NB4 (cell line): ENCODE data around the gene OR1F1.

Experiments used
- DNase-seq: peaks from one replicate; pipeline ENCODE4 v3.0.0; 2010; ENCODE audit warnings: low read depth
- H3K4me3 ChIP-seq: one replicate; pipeline ENCODE4 v1.5.1; 2011; ENCODE audit warnings: mild to moderate bottlenecking, low read depth, low read length, moderate library complexity
- CTCF ChIP-seq: IDR thresholded peaks from one replicate; pipeline ENCODE4 v1.5.1; 2012; ENCODE audit warnings: low read depth, low read length
- MAX ChIP-seq: IDR thresholded peaks from 2 replicates; pipeline ENCODE4 v1.6.1; 2011; ENCODE audit warnings: low read depth, low read length
- MYC ChIP-seq: IDR thresholded peaks from 2 replicates; pipeline ENCODE4 v1.6.1; 2011; ENCODE audit warnings: low read depth, low read length
- POLR2A ChIP-seq: IDR thresholded peaks from 2 replicates; pipeline ENCODE4 v1.6.1; 2011; ENCODE audit warnings: mild to moderate bottlenecking; ENCODE audit not compliant: insufficient read length; ENCODE audit errors: extremely low read depth

The OR1F1 gene

GRCh38 chr16:3149630-3150345 is 38.2 kb upstream of the OR1F1 start:
- TF ChIP-seq POLR2A (no peak), MAX (no peak; the same call in 1 of the 2 replicates), MYC (peak; percentile 68; the same call in 1 of the 2 replicates), CTCF (peak; percentile 44)
- H3K4me3 ChIP-seq, result peak overlapping the region; percentile 68

DNA sequence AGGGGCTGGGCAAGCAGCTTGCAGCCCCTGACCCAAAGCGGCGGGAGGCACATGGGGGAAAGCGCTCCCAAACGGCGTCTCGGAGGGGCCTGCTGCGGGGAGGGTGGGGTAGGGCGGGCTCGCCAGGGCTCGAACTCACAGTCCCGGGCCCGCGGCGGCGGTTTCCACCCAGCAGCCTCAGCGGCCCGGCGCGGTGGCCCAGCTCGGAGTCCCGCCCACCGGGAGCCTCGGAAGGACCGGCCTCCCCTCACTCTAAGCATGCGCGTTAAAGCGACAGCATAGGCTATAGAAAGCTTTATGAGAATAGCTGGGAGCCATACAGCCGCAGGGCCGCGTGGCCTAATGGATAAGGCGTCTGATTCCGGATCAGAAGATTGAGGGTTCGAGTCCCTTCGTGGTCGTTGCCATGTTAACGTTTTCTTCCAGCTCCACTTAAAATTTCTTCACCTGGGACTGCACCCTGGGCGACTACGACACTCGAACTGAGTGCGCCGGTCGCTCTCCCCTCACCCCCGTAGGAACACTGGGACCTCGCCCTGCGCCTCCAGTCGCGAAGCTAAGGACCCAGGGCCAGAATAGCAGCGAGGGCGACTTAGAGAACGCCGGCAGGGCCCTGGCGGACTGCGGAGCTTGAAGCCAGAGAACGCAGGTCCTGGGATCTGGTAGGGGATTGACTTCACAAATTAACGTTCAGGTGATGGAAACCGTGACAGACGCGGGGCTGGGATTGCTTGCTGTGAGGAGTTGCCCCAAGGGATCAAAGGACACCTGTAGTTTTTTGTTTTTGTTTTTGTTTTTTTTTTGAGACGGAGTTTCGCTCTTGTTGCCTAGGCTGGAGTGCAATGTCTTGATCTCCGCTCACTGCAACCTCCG is 37.4 kb upstream of the OR1F1 start:
- H3K4me3 ChIP-seq, result peak overlapping the region; percentile 68
- TF ChIP-seq MYC (peak; percentile 92), CTCF (no peak), MAX (peak; percentile 83)
- DNase-seq, result peak; percentile 97

More at GRCh38 chr16:3149630-3150345, 38.2 kb upstream of the OR1F1 start:
- peak; percentile 88 for DNase-seq

DNA sequence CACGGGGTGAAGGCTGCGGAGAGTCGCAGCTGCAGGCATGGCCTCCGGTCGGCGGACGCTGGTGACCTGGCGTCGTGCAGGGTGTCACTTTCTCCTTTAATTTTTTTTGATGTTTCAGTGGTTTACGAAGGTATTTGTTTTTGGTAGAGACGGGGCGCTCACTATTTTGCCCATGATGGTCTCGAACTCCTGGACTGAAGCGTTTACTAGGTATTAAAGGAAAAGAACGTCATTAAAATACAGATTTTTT is 36.1 kb upstream of the OR1F1 start:
- TF ChIP-seq POLR2A (no peak), MAX (no peak), MYC (no peak), CTCF (no peak)
- no peak for DNase-seq
- peak overlapping the region; percentile 44 for H3K4me3 ChIP-seq

- peak; percentile 91 for DNase-seq
- TF ChIP-seq CTCF (peak; percentile 34), MAX (peak; percentile 64), POLR2A (no peak), MYC (peak; percentile 36)
- H3K4me3 ChIP-seq, result peak overlapping the region; percentile 44
These were observed 35.6 kb upstream of the OR1F1 start for GRCh38 chr16:3152277-3152990.

- H3K4me3 ChIP-seq, result no peak overlapping the region
- no peak; the same call in 1 of the 2 replicates for TF ChIP-seq MAX
- TF ChIP-seq MYC, result 0 out of 2 replicates have a peak, but pooled peaks have one; percentile 1
These were observed 35.0 kb upstream of the OR1F1 start for GRCh38 chr16:3152991-3153368.

DNA sequence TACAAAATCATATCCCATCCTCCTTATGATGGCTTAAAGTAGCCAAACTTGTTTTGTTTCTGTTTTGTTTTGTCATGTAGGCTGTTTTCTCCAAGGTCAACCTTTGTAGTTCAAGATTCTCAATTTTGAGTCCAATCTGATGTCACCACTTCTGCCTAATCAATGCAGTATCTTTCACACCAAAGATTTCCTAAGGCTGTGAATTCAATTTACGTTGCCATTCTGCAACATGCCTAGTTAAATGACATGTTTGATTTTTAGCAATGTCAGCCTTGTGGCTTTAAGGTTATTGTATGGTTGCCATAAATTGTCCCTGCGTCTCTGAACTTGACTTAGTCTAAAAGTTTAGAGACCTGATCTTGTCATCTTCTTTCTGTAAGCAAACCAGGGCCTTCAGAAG is 32.8 kb upstream of the OR1F1 start:
- H3K4me3 ChIP-seq, result no peak overlapping the region
- no peak for DNase-seq
- no peak for TF ChIP-seq MYC
- no peak for TF ChIP-seq CTCF
- no peak for TF ChIP-seq MAX

More at GRCh38 chr16:3152991-3153368, 35.0 kb upstream of the OR1F1 start:
- DNase-seq, result no peak
